ENCODE measurements around the gene PRPF31.

The PRPF31 gene

DNA sequence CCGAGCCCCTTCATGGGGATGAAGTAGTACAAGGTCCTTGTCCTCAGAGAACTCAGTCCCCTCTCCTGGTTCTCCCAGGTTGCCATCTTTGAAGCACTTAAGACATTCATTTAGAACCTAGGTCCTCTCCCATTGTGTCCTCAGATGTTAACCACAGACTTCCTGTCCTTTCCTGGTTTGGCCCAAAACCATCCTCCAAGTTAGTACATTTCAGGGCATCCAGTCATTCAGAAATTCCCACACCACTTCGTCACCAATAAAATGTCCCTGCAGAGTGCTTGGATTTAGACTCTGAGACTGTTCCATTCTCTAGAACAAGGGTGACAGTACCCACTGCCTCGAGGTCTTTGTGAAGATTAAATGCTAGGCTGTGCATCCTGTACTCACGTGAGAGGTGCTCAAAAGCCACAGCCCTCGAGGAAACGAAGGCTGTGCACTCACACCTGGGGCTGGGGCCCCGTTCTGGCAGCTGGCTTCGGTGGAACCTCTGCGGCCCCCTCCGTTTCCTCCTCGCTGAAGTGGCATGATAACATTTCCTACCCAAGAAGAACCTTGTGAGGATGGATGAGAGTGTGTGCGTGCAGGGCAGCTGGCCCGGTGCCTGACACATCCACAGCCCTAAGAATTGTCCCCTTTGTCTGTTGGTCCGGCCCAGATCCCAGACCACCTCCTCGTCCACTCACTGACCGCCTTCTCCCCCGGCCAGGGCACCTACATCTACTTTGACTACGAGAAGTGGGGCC is 39.2 kb downstream of the PRPF31 start:
- Mint-ChIP-seq H3K27ac (peak overlapping the region in 1 of 2 donors; percentile 41), H3K27me3 (no peaks in the 10 kb centered on the region), H3K9me3 (no peaks in the 10 kb centered on the region), H3K4me3 (peak overlapping the region; percentile 17 to 27), H3K4me1 (ENCODE audit: low read depth in 2 of 2) (peaks cover 32 to 36% of the 10 kb centered on the region in 2 donors), H3K36me3 (ENCODE audit: insufficient read depth) (peaks cover 66% of the 10 kb centered on the region)
- DNase-seq (peak; percentile 25 to 28 (median 26)), ATAC-seq (replicated peaks) (peak; percentile 4)

DNA sequence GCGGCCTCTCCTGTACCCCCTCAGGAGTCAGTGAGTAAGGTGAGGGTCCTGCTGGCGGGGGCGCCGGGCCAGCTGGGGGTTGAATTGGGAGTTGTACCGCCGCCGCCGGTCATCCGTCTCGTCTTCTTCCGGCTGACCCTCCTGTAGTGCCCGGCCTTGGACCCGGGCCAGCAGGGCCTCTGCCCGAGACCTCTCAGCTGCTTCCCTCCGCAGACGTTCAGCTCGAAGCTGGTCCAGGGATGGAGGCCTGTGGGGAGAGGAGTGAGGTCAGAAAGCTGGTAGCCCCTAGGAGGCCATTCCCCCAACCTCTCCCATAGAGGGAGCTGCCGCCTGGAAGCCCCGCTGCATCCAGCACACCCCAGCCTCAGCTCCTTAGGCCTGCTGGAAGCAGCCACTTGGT is 40.1 kb downstream of the PRPF31 start:
- Mint-ChIP-seq H3K36me3 (ENCODE audit: insufficient read depth) (peaks cover 66% of the 10 kb centered on the region), H3K4me1 (ENCODE audit: low read depth in 2 of 2) (peaks cover 40% of the 10 kb centered on the region in 2 donors), H3K9me3 (no peaks in the 10 kb centered on the region), H3K27ac (peak overlapping the region; percentile 44 to 87), H3K4me3 (no peak overlapping the region), H3K27me3 (no peaks in the 10 kb centered on the region)
- DNase-seq (no peak), ATAC-seq (replicated peaks) (no peak)

DNA sequence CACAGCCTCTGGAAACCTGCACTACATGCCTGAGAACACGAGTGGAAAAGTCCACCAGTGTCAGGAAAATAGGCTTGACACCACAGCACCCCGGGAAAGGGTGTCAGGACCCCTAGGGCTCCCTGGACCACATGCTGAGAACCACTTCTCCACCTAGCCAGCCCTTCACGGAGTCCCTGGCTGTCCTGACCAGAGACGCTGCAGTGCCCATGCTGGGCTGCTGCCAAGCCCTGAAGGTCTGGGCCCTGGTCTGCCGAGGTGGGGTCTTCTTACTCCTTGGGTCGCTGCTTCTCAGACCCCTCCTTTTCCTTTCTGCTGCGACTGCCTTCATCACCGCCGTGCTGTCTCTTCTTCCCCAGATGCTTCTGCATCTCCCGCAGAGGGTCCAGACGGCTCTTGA is 40.9 kb downstream of the PRPF31 start:
- no peak overlapping the region for H3K4me3 Mint-ChIP-seq
- DNase-seq (no peak), ATAC-seq (replicated peaks) (no peak)
- peaks cover 68% of the 10 kb centered on the region for H3K36me3 Mint-ChIP-seq (ENCODE audit: insufficient read depth)
- peaks cover 44% of the 10 kb centered on the region in 2 donors for H3K4me1 Mint-ChIP-seq (ENCODE audit: low read depth in 2 of 2)
- peak overlapping the region in 1 of 2 donors; percentile 87 for H3K27ac Mint-ChIP-seq
- no peaks in the 10 kb centered on the region for H3K27me3 Mint-ChIP-seq
- no peaks in the 10 kb centered on the region for H3K9me3 Mint-ChIP-seq

DNA sequence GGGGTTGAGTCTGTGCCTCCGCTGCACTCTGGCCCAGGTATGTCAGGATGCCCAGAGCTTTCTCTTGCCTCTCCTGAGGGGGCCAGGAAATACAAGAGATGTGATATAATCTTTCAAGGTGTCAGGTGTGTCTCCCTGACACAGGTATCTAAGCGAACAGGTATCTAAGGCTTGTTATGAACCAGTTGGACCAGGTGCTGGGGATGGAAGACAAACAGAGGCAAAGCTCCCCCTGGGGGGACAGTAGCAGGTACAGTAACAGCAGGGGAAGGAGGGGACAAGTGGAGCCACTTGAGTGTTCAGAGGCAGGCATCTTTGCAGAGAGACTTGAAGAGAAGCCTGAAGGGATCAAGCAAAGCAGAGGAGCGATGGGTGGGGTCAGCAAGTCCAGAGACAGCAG is 41.4 kb downstream of the PRPF31 start:
- Mint-ChIP-seq H3K36me3 (ENCODE audit: insufficient read depth) (peaks cover 69% of the 10 kb centered on the region), H3K4me3 (peak overlapping the region; percentile 44 to 53), H3K27ac (peak overlapping the region in 1 of 2 donors; percentile 87), H3K4me1 (ENCODE audit: low read depth in 2 of 2) (peaks cover 44% of the 10 kb centered on the region in 2 donors), H3K9me3 (no peaks in the 10 kb centered on the region), H3K27me3 (no peaks in the 10 kb centered on the region)
- DNase-seq: no peak
- no peak for ATAC-seq (replicated peaks)

DNA sequence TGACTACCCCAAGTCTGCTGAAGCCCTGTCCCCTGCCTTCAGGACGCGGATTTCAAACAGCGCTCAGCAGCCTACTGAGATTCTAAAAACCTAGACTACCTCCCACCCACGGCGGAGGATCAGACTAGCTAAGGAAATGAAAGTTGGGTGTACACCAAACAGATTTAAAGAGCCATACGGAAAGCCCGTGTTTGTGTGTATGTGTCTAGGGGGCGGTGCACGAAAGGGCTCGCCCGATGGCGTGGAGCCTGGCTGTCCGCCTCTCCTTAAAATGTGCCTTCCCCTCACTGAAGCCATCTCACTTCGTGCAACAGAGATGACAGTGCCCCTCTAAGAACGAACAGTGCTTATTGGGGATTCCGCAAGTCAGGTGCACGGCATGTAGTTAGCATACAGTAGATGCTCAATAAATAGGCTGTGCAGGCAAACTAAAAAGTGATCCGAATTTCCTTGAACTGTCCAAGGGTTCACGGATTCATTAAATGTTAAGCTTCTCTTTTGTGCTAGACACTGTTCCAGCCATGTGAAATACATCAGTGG is 43.3 kb downstream of the PRPF31 start:
- H3K36me3 Mint-ChIP-seq (ENCODE audit: insufficient read depth): peaks cover 71% of the 10 kb centered on the region
- H3K9me3 Mint-ChIP-seq: no peaks in the 10 kb centered on the region
- no peaks in the 10 kb centered on the region for H3K27me3 Mint-ChIP-seq
- peaks cover 49 to 50% of the 10 kb centered on the region in 2 donors for H3K4me1 Mint-ChIP-seq (ENCODE audit: low read depth in 2 of 2)
- H3K4me3 Mint-ChIP-seq: peak overlapping the region; percentile 83 to 89
- ATAC-seq (replicated peaks) (no peak), DNase-seq (no peak)
- peak overlapping the region; percentile 92 for H3K27ac Mint-ChIP-seq

DNA sequence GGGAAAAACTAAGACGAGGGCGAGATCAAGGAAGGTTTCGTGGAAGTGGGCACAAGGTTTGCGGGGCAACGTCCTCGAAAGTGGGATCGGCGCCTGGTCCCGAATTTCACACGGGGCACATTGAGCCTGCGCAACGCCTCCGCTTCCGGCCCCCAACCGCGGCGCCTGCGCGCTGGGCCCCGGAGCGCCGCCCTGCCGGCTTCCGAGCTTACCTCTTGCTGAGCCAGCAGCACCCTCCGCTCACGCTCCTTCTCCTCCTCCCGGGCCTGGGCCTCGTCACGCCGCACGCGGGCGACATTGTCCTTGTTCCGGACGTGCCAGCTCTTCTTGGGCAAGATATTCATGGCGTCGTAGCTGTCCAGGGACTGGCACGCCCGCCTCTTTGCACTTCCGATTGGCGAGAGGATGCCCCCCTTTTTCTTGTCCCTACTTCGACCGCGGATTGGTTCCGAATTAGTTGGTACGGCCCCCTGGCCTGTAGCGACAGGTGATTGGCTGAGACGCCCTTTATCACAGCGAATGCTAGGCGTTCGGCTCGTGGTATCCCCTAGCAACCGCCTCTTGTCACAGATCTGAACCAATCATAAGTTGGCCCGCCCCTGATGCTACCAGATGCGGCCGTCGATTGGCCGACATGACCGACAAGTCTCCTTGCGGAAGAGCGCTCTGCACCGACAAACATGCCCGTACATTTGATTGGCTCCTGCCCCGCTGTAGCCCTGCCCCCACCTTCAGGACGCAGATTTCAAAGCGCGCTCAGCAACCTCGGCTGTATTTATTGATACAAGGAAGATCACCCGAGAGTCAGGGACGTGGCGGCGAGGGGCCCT is 44.0 kb downstream of the PRPF31 start, which contains the start of gene LENG1:
TSS of gene LENG1 (minus strand) at position 370 of the 830 bp plus-strand sequence. CDS start at position 344, 26 bp downstream.
- no peaks in the 10 kb centered on the region for H3K9me3 Mint-ChIP-seq
- peak; percentile 85 for ATAC-seq (replicated peaks)
- peak within 1 kb of the TSS; percentile 83 to 89 for H3K4me3 Mint-ChIP-seq
- peaks cover 64% of the 10 kb centered on the region for H3K36me3 Mint-ChIP-seq (ENCODE audit: insufficient read depth)
- H3K27ac Mint-ChIP-seq: peak within 1 kb of the TSS; percentile 92
- peaks cover 48 to 52% of the 10 kb centered on the region in 2 donors for H3K4me1 Mint-ChIP-seq (ENCODE audit: low read depth in 2 of 2)
- H3K27me3 Mint-ChIP-seq: no peaks in the 10 kb centered on the region
- DNase-seq: peak; percentile 97 to 98 (median 97)

DNA sequence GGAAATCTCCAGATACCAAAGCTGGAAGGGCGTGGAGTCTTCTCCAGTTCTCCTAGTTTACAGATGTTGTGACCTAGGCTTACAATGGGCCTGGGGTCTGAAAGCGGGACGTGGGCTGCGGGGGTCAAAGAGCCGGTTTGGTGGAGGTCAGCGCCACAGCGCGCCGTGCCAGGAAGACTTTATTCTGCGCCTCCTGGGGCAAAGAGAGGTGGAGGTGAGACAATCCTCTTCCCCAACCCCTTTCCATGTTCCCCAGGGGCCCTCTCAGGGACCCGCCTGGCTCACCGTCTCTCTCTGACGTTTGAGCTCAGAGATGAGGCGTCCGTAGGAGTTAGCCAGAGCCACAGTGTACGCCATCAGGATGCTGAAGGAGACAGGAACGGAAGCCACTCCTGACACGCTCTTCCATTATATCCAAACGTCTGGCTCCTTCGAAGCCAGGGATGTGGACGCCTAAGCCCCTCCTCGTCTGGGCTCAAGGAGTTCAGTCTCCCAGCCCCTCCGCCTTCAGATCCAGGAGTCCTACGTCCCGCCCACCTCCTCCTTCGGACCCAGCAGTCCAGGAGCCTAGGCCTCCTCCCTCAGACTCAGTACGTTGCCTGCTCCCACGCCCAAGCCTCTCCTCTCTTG is 44.7 kb downstream of the PRPF31 start:
- Mint-ChIP-seq H3K27me3 (no peaks in the 10 kb centered on the region), H3K36me3 (ENCODE audit: insufficient read depth) (peaks cover 57% of the 10 kb centered on the region), H3K4me1 (ENCODE audit: low read depth in 2 of 2) (peaks cover 46 to 49% of the 10 kb centered on the region in 2 donors), H3K27ac (peak overlapping the region; percentile 92), H3K4me3 (peak overlapping the region; percentile 83 to 89), H3K9me3 (no peaks in the 10 kb centered on the region)
- ATAC-seq (replicated peaks): no peak
- no peak for DNase-seq

DNA sequence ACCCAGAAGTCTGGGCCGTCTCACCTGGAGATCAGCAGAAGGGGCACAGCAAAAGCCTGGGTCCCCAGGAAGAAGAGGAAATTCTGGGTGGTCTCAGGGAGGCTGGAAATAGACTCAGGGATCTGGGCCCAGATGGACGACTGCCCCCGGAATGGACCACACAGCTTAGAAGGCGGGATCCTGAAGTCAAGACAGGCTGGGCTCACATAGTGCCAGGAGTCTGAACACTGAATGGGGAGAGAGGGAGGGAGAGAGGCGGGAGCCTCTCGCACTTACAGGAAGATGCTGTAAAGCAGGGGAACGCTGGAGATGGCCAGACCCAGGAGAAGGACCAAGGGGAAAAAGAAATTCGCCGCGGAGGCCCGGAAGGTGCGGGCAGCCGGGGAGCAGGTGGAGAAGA is 45.3 kb downstream of the PRPF31 start:
- Mint-ChIP-seq H3K9me3 (no peaks in the 10 kb centered on the region), H3K36me3 (ENCODE audit: insufficient read depth) (peaks cover 53% of the 10 kb centered on the region), H3K4me3 (peak overlapping the region; percentile 83 to 89), H3K4me1 (ENCODE audit: low read depth in 2 of 2) (peaks cover 46 to 49% of the 10 kb centered on the region in 2 donors), H3K27me3 (no peaks in the 10 kb centered on the region), H3K27ac (peak overlapping the region; percentile 92)
- DNase-seq: no peak
- no peak for ATAC-seq (replicated peaks)

DNA sequence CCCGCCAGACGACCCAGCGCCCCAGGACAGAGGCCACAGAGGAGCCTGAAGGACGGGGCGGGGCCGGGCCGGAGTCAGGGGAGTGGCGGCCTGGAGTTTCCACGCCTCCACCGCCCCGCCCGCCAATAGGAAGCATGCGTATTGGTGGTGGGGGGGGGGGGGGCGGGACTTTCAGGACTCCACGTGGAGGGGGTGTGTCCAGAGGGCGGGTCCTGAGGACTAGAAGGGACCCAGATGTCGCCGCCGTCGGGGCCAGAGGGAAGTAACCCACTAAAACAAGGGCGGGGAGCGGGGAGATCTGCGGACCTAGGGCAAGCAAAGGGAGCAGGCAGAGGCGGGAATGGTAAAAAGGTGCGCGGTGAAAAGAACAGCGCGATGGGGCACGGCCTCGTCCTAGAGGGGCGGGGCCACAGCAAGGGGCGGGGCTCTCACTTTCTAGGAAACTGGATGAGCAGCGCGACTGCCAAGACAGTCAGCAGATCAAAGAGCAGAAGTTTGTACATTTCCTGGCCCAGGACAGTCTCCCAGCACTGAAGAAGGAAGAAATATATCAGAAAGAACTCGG is 46.8 kb downstream of the PRPF31 start:
- Mint-ChIP-seq H3K4me1 (ENCODE audit: low read depth in 2 of 2) (peaks cover 41 to 44% of the 10 kb centered on the region in 2 donors), H3K27me3 (no peaks in the 10 kb centered on the region), H3K36me3 (ENCODE audit: insufficient read depth) (peaks cover 38% of the 10 kb centered on the region), H3K9me3 (no peaks in the 10 kb centered on the region), H3K4me3 (peak overlapping the region; percentile 84 to 95), H3K27ac (peak overlapping the region; percentile 56 to 62)
- DNase-seq (peak; percentile 58 to 72 (median 68)), ATAC-seq (replicated peaks) (peak; percentile 5)

DNA sequence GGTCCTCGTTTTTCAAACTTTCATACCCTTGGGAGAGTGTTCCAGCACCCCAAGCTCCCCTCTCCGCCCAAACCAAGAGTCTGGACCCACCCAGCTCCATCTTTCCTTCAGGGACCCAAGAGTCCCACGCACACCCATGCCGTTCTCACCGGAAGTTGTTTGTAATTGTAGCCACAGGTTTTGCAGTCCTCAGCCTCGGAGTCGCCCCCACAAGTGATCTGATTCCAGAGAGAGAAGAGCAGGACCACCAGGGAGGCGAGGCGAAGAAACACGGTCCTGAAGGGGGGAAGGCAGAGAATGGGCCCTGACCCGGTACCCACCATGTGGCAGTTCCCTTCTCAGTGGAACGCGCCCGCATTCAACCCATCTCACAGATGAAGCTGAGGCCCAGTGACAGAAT is 47.3 kb downstream of the PRPF31 start:
- no peaks in the 10 kb centered on the region for H3K9me3 Mint-ChIP-seq
- no peak for ATAC-seq (replicated peaks)
- H3K27ac Mint-ChIP-seq: peak overlapping the region; percentile 56 to 62
- H3K4me1 Mint-ChIP-seq (ENCODE audit: low read depth in 2 of 2): peaks cover 41 to 44% of the 10 kb centered on the region in 2 donors
- no peak for DNase-seq
- H3K36me3 Mint-ChIP-seq (ENCODE audit: insufficient read depth): peaks cover 32% of the 10 kb centered on the region
- peak overlapping the region; percentile 84 to 95 for H3K4me3 Mint-ChIP-seq
- no peaks in the 10 kb centered on the region for H3K27me3 Mint-ChIP-seq

DNA sequence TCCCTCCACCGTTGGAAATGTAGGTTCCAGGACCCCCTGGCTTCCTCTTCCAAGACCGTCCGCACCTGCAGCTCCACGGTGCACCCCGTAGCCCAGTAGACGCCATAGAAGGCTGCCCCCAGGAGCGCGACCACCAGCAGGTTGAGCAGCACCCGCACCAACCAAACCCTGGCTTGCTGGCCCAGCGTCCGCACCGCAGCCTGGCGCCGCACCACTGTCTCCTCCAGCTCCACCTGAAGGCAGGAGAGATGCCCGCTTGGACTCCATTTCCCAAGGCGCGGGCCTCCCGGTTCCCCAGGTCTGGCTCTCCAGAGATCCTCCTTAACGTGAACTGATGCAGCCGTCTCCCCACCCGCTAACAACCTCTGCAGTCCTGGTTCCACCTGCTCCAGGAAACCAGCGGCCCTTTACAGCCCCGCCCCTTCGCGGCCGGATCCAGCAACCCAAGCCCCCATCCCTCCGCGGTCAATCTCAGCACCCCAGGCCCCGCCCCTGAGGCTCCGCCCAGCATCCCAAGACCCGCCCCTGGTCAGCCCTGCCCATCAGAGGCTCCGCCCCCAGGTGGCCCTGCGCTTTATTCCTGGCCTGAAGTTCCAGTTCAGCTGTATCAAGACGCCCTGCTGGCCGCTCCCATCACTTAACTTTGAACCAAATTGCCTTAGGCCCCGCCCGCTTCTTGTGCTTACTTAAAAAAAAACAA is 49.0 kb downstream of the PRPF31 start:
- Mint-ChIP-seq H3K4me3 (peak overlapping the region; percentile 84 to 95), H3K4me1 (ENCODE audit: low read depth in 2 of 2) (peaks cover 36 to 38% of the 10 kb centered on the region in 2 donors), H3K27ac (peak overlapping the region; percentile 65 to 78), H3K27me3 (no peaks in the 10 kb centered on the region), H3K9me3 (no peaks in the 10 kb centered on the region), H3K36me3 (ENCODE audit: insufficient read depth) (peaks cover 24% of the 10 kb centered on the region)
- DNase-seq (peak; percentile 53 to 79 (median 78)), ATAC-seq (replicated peaks) (peak; percentile 23)

DNA sequence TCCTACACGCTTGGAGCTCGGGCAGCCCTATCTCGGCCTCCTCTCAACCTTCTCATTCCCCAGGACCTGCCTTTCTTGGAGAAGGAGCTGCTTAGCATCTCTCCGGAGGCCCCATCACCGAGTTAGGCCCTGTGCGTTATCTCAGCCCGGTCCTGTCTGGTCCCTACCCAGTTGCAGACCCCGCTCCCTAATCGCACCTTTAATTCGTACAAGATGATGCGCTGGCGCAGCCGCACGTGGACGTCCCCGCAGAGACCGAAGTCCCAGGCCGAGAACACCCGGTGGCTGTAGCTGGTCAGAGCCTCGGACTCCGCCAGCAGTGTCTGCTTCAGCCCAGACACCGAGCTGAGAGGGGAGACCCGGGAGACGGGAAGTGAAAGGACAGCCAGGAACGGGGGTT is 49.7 kb downstream of the PRPF31 start:
- peak overlapping the region in 1 of 2 donors; percentile 65 for H3K27ac Mint-ChIP-seq
- H3K4me1 Mint-ChIP-seq (ENCODE audit: low read depth in 2 of 2): peaks cover 33 to 34% of the 10 kb centered on the region in 2 donors
- peak overlapping the region; percentile 84 to 95 for H3K4me3 Mint-ChIP-seq
- ATAC-seq (replicated peaks) (no peak), DNase-seq (no peak)
- no peaks in the 10 kb centered on the region for H3K9me3 Mint-ChIP-seq
- H3K36me3 Mint-ChIP-seq (ENCODE audit: insufficient read depth): peaks cover 20% of the 10 kb centered on the region
- H3K27me3 Mint-ChIP-seq: no peaks in the 10 kb centered on the region

All from effector memory CD8-positive, alpha-beta T cell (primary cell).